ENCODE data around the gene RNF130.
"Not testable (repeated sequence)": the region's sequence is repeated elsewhere in the genome, so short reads cannot be mapped to it uniquely, and the experiment has no call there.

Gene RNF130

DNA sequence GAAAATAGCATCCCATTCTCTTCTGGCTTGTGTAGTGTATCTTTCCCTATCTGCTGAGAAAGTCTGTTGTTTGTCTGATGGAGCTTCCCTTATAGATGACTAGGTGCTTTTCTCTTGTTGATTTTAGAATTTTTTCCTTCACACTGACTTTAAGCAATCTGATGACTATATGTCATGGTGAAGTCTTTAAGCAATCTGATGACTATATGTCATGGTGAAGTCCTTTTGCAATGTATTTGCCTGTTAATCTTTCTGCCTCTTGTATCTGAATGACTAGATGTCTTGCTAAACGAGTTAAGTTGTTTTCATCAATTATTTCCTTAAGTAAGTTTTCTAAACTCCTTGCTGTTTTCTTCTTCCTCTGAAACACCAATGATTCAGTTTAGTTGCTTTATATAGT lies 80.5 kb downstream of the RNF130 start:
- DNase-seq (ENCODE audit: low spot score in 2 of 2) (no peak), ATAC-seq (ENCODE audit: low read depth) (no peak)
- Mint-ChIP-seq H3K27me3 (no peaks in the 10 kb centered on the region), H3K4me1 (no peaks in the 10 kb centered on the region), H3K9me3 (no peaks in the 10 kb centered on the region), H3K36me3 (peaks cover 2% of the 10 kb centered on the region), H3K27ac (no peak overlapping the region), H3K4me3 (no peak overlapping the region)

DNA sequence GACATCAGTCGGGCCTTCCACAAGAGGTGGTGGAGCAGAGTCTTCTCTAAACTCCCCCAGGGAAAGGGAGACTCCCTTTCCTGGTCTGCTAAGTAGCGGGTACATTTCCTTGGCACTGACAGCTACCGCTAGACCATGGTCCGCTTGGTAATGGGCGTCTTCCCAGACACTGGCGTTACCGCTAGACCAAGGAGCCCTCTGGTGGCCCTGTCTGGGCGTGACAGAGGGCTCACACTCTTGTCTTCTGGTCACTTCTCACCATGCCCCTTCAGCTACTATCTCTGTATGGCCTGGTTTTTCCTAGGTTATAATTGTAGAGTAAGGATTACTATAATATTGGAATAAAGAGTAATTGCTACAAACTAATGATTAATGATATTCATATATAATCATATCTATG lies 81.0 kb downstream of the RNF130 start:
- not testable (repeated sequence) for H3K27ac Mint-ChIP-seq; ATAC-seq (ENCODE audit: low read depth); H3K4me3 Mint-ChIP-seq; DNase-seq (ENCODE audit: low spot score in 2 of 2); H3K9me3 Mint-ChIP-seq; H3K36me3 Mint-ChIP-seq; H3K27me3 Mint-ChIP-seq; H3K4me1 Mint-ChIP-seq

DNA sequence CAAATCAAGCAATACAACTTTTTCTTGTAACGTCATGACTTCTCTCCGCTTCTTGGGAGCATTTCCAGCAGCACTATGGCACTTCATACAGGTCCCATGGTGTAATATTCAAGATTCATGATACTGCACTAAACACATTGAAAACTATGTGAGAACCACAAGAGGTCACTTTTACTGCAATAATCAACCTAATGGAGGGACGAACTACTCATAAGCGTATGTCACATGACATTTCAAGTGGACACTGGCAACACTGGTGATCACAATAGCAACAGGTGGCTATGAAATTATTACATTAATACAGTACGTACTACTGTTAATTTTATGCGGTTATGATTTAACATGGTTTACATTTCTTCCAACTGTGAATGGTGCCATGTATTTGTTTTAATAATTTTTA lies 85.2 kb downstream of the RNF130 start:
- Mint-ChIP-seq H3K27me3 (no peaks in the 10 kb centered on the region), H3K4me3 (no peak overlapping the region), H3K9me3 (no peaks in the 10 kb centered on the region), H3K27ac (no peak overlapping the region), H3K36me3 (no peaks in the 10 kb centered on the region), H3K4me1 (no peaks in the 10 kb centered on the region)
- ATAC-seq (ENCODE audit: low read depth) = no peak
- DNase-seq (ENCODE audit: low spot score in 2 of 2) = no peak

DNA sequence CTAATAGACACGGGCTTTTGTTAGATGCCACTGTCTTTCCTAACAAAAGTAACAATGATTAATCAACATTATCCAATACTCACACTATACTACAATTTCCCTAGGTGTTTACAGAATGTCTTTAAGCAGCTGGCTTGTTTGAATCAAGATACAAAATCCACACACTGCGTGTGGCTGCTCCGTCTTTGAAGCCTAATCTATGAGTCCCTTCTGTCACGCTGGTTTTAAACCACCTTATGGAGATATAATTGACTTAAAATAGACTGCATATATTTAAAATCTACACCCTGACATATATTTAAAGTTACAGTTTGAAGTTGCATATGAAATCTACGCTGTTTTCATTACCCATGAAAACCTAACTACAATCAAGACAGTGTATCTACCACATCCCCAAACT lies 89.9 kb downstream of the RNF130 start:
- peaks cover 5% of the 10 kb centered on the region for H3K36me3 Mint-ChIP-seq
- no peak for ATAC-seq (ENCODE audit: low read depth)
- no peaks in the 10 kb centered on the region for H3K27me3 Mint-ChIP-seq
- no peak for DNase-seq (ENCODE audit: low spot score in 2 of 2)
- H3K27ac Mint-ChIP-seq = peak overlapping the region; percentile 38
- H3K9me3 Mint-ChIP-seq = no peaks in the 10 kb centered on the region
- no peak overlapping the region for H3K4me3 Mint-ChIP-seq
- H3K4me1 Mint-ChIP-seq = no peaks in the 10 kb centered on the region

DNA sequence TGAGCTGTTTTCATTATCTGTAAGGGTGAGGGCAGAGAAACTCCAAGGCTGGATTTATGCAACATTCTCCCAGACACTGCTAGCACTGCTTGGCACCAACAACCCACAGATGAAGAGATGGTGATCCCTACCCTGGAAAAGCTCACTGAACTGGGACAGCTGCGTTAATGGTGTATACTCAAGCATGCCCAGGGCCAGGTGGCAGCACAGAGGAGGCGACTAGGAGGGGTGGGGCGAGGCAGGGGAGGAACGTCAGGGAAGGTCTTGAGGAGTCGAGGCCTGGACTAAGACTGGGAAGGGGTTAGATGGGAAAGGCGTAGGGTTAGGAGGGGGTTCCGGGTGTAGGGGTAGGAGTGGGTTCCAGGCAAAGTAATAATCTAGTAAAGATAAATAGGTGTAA lies 90.8 kb downstream of the RNF130 start:
- Mint-ChIP-seq H3K27me3 (no peaks in the 10 kb centered on the region), H3K9me3 (no peaks in the 10 kb centered on the region), H3K4me3 (no peak overlapping the region), H3K36me3 (peaks cover 5% of the 10 kb centered on the region), H3K4me1 (no peaks in the 10 kb centered on the region), H3K27ac (peak overlapping the region; percentile 69)
- DNase-seq (ENCODE audit: low spot score in 2 of 2) (no peak), ATAC-seq (ENCODE audit: low read depth) (no peak)

DNA sequence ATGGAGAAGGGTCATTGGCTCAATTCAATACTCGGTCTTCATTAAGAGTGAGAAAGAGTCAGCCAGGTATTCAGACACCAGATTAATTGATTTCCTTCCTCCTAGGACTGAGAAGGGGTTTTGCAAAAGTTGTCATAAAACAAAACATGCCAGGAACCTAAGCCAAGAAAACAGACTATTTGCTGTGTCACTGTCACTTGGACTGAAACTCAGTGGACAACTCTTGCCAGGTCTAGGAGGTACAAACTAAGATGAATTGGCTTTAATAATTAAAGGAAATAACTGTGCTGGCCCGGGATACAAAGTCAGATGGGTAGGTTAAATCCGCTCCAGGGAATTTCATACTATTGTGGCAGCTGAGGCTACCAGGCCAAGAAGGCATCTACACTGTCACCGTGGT lies 92.8 kb downstream of the RNF130 start:
- peaks cover 5% of the 10 kb centered on the region for H3K36me3 Mint-ChIP-seq
- H3K27ac Mint-ChIP-seq = no peak overlapping the region

DNA sequence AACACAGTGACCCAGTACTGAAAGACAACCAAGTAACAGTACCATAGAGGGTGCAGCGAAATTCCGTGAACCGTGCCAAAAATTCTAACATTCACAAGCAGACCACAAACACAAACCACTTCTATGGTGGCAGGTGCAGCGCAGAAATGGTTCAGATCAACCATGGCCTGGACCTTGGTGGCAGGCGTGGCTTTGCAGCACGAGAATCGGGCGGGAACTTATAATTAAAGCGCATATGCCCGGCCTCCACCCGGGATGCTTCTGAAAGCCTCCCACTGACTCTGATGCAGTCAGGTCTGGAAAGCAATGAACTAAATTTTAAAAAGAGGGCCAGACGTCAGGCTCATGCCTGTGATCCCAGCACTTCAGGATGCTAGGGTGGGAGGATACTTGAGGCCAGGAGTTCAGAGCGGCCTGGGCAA lies 95.8 kb downstream of the RNF130 start:
- ATAC-seq (ENCODE audit: low read depth) = no peak
- peaks cover 5% of the 10 kb centered on the region for H3K36me3 Mint-ChIP-seq
- no peaks in the 10 kb centered on the region for H3K9me3 Mint-ChIP-seq
- H3K4me1 Mint-ChIP-seq = peaks cover 34% of the 10 kb centered on the region
- H3K4me3 Mint-ChIP-seq = no peak overlapping the region
- H3K27me3 Mint-ChIP-seq = no peaks in the 10 kb centered on the region
- DNase-seq (ENCODE audit: low spot score in 2 of 2) = no peak
- peak overlapping the region; percentile 93 for H3K27ac Mint-ChIP-seq

More for the DNA sequence above, 92.8 kb downstream of the RNF130 start:
- H3K9me3 Mint-ChIP-seq = no peaks in the 10 kb centered on the region
- no peak overlapping the region for H3K4me3 Mint-ChIP-seq
- ATAC-seq (ENCODE audit: low read depth) (no peak), DNase-seq (ENCODE audit: low spot score in 2 of 2) (no peak)
- H3K27me3 Mint-ChIP-seq = no peaks in the 10 kb centered on the region
- H3K4me1 Mint-ChIP-seq = peaks cover 15% of the 10 kb centered on the region

DNA sequence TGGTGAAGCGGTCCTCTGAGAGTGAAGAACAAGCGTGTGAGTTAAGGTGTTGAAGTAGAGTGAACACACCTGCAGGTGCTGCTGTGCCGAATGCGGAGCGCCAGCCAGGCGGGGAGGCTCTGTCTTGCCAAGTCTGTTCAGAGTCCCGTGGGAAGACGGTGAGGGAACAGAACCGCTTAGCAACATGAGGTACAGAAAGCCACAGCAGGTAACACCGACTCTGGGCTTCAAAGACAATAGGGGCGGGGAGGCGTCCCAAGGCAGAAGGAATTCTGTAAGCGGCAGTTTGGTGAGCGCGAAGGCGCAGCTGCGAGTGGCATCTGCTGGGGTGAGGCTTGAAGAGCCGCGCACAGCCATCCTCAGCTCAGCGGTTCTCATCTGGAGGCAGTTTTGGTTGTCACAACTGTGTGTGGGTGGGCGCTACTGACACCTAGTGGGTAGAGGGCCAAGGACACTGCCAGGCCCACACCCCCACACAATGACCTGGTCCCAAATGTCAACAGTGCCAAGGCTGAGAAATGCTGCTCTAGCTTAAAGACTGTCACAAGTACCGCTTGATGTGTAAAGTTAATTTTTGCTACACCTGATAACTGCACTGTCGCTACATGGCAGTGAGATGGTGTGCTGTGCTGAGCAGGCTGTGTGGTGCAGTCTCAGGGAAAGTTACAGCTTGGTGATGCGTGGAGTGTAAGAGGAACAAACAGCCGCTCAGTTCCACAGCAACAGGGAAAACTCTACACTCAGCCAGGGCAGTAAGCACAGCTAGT lies 96.4 kb downstream of the RNF130 start:
- Mint-ChIP-seq H3K4me1 (peaks cover 34% of the 10 kb centered on the region), H3K27ac (peak overlapping the region; percentile 93), H3K4me3 (peak overlapping the region; percentile 45), H3K9me3 (no peaks in the 10 kb centered on the region), H3K27me3 (no peaks in the 10 kb centered on the region), H3K36me3 (peaks cover 5% of the 10 kb centered on the region)
- peak; percentile 68 to 79 for DNase-seq (ENCODE audit: low spot score in 2 of 2)
- ATAC-seq (ENCODE audit: low read depth) = peak; percentile 83

DNA sequence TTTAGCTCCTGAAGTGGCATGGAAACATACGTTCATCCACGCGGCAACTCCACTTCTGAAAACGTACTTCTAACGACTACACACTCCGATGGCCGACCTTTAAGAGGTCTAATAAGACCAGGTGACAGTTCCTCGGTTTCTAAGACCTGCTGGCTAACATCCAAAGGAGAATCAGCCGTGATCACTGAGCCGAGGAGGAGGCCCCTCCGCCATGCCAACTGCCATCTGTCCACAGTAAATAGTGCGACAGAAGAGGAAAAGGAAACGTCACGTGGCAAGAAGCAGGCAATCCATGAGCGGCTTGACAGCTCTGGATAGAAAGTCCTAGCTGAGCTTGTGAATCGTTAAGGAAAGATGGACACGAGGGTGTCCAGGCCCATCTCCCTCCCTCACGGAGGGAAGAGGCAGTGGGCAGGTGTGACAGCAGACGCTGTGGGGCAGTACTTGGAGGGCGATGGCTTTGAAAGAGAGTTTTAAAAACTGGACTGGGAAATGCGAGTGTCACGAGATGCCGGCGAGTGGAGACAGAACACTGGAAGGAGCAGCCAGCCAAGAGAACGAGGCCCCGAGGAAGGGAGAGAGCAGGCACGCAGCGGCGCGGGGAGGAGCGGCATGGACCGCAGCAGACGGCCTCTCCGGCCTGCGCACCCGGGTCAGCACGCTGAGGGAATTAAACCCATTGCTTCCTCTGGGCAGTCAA lies 97.2 kb downstream of the RNF130 start:
- no peak overlapping the region for H3K27ac Mint-ChIP-seq
- H3K9me3 Mint-ChIP-seq = no peaks in the 10 kb centered on the region

DNA sequence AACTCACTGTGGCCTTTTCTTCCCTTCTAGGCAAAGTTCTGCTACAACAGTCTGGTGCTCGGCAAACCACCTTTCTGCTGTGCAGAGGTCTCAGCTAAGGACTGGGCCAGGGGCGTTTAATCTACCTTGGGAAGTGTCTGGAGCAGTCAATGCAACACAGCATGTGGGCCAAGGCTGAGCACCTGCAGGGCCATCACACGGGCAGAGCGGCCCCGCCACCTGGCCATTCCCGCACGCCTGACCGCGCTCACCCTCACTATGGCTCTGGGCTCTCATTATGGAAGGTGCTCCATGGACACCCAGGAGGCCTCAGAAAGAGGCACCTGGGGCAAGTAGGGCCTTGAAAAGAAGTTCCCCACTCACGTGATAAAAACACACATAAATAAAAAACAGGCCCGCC lies 98.2 kb downstream of the RNF130 start:
- Mint-ChIP-seq H3K4me1 (peaks cover 34% of the 10 kb centered on the region), H3K9me3 (no peaks in the 10 kb centered on the region), H3K27ac (peak overlapping the region; percentile 26), H3K27me3 (no peaks in the 10 kb centered on the region), H3K4me3 (no peak overlapping the region), H3K36me3 (peaks cover 7% of the 10 kb centered on the region)
- ATAC-seq (ENCODE audit: low read depth) (no peak), DNase-seq (ENCODE audit: low spot score in 2 of 2) (no peak)

More for the DNA sequence above, 97.2 kb downstream of the RNF130 start:
- DNase-seq (ENCODE audit: low spot score in 2 of 2) (no peak), ATAC-seq (ENCODE audit: low read depth) (no peak)
- no peaks in the 10 kb centered on the region for H3K27me3 Mint-ChIP-seq
- H3K36me3 Mint-ChIP-seq = peaks cover 4% of the 10 kb centered on the region
- H3K4me3 Mint-ChIP-seq = peak overlapping the region; percentile 45
- H3K4me1 Mint-ChIP-seq = peaks cover 34% of the 10 kb centered on the region

DNA sequence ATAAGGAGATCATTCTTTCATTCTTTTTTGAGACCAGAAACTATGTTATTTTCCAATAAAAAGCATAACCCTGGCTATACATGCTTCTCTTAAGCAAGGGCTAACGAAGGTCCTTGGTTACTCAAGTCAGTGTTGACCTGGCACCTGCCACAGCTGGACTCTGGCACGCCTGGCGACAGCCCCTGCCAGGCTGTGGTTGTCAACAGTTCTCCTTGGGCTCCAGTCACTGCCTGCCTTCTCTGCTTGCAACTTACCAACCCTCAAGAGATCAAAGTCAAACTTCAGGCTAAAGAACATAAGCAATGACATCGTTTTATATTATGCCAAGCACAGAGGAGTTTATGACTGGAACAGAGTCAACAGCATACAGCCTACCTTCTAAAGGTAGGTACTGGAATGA lies 102.4 kb downstream of the RNF130 start:
- Mint-ChIP-seq H3K9me3 (no peaks in the 10 kb centered on the region), H3K4me1 (peaks cover 38% of the 10 kb centered on the region), H3K4me3 (no peak overlapping the region), H3K36me3 (peaks cover 20% of the 10 kb centered on the region), H3K27ac (peak overlapping the region; percentile 97), H3K27me3 (no peaks in the 10 kb centered on the region)
- DNase-seq (ENCODE audit: low spot score in 2 of 2) = no peak
- ATAC-seq (ENCODE audit: low read depth) = no peak

DNA sequence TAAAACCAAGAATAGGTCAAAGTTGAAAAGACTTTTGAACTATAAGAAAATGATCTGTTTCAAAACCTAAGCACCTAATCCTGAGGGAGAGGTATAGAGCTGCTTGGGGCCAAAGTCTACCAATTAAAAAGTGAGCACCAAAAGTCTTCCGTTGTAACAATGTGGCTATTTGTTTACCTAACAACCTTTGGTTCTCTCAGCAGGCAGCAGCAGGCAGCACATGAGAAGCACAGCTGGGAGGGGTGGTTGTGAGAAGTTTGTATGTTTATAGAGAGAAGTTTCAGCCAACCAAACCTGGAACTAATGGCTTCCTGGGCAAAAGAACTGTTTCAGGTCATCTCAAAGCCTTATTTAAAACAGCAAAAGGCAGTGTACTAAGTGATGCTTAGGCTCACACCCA lies 104.1 kb downstream of the RNF130 start:
- H3K4me1 Mint-ChIP-seq = peaks cover 39% of the 10 kb centered on the region

DNA sequence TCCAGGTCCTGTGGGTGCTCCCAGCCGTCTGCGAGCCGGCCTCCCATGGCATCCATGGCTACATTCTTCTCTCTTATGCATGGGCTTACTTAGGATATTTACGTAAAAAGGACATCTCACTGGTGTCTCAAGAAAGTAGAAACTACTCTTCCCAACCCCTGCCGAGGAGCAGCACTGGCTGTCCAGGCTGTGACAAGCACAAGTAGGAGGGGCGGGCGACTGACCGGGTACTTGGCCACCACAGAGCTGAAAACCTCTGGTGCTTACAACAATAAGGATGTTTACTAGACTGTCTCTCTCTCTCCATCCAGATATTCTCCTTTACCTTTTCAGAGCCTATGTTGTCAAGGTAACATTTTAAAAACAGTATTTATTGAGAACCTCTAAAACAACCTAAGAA lies 107.5 kb downstream of the RNF130 start:
- peaks cover 23% of the 10 kb centered on the region for H3K4me1 Mint-ChIP-seq
- no peaks in the 10 kb centered on the region for H3K27me3 Mint-ChIP-seq
- H3K27ac Mint-ChIP-seq = no peak overlapping the region
- H3K9me3 Mint-ChIP-seq = no peaks in the 10 kb centered on the region
- no peak for DNase-seq (ENCODE audit: low spot score in 2 of 2)
- ATAC-seq (ENCODE audit: low read depth) = no peak
- peaks cover 24% of the 10 kb centered on the region for H3K36me3 Mint-ChIP-seq
- H3K4me3 Mint-ChIP-seq = no peak overlapping the region

More for the DNA sequence above, 104.1 kb downstream of the RNF130 start:
- H3K4me3 Mint-ChIP-seq = no peak overlapping the region
- H3K9me3 Mint-ChIP-seq = no peaks in the 10 kb centered on the region
- peaks cover 27% of the 10 kb centered on the region for H3K36me3 Mint-ChIP-seq
- DNase-seq (ENCODE audit: low spot score in 2 of 2) (no peak), ATAC-seq (ENCODE audit: low read depth) (no peak)
- H3K27ac Mint-ChIP-seq = peak overlapping the region; percentile 88
- no peaks in the 10 kb centered on the region for H3K27me3 Mint-ChIP-seq

DNA sequence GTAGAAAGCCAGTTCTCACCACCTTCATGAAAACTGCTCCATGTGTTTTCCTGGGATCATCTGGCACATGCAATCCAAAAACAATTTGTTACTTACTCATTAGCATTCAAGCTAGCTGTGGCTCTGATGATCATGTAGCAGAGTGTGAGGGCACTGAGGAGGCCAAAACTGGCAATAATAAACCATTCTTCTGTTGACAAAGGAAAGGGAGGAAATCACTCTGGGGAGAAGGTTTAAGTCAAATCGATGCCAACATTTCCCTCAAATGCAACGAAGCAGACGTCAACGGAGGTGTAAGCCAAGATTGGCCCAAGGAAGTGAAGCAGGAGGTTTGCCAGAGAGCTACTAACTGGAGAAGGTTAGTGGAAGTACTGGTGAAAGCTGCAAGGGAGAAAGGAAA lies 108.2 kb downstream of the RNF130 start:
- Mint-ChIP-seq H3K27ac (no peak overlapping the region), H3K4me1 (peaks cover 23% of the 10 kb centered on the region), H3K27me3 (no peaks in the 10 kb centered on the region), H3K36me3 (peaks cover 24% of the 10 kb centered on the region), H3K4me3 (no peak overlapping the region), H3K9me3 (no peaks in the 10 kb centered on the region)
- DNase-seq (ENCODE audit: low spot score in 2 of 2) (no peak), ATAC-seq (ENCODE audit: low read depth) (no peak)
